KMS-11 (cell line): ENCODE results near the gene UGT3A2.

ENCODE experiments used
- H2AFZ ChIP-seq: fragments of 200-600 bp; sonication (generic); 2 replicates; pipeline ENCODE4 v1.6.1; 2016; ENCODE audit warnings: antibody characterized with exemption, mixed run types, low read depth
- H3K27ac ChIP-seq: fragments of 200-600 bp; sonication (generic); 2 replicates; pipeline ENCODE4 v1.6.1; 2016; ENCODE audit warnings: mild to moderate bottlenecking, mixed run types
- H3K27me3 ChIP-seq: fragments of 200-600 bp; sonication (generic); 2 replicates; pipeline ENCODE4 v1.6.1; 2017; ENCODE audit warnings: mild to moderate bottlenecking, low read depth, mixed run types, moderate library complexity; ENCODE audit not compliant: insufficient read depth
- H3K36me3 ChIP-seq: fragments of 200-600 bp; sonication (generic); 2 replicates; pipeline ENCODE4 v1.6.1; 2017; ENCODE audit warnings: mild to moderate bottlenecking, mixed run types; ENCODE audit not compliant: insufficient read depth
- H3K4me1 ChIP-seq: fragments of 200-600 bp; sonication (generic); 2 replicates; pipeline ENCODE4 v1.6.1; 2016; ENCODE audit warnings: mild to moderate bottlenecking, low read depth, mixed run types; ENCODE audit not compliant: poor library complexity, severe bottlenecking
- H3K4me2 ChIP-seq: fragments of 200-600 bp; sonication (generic); 2 replicates; pipeline ENCODE4 v1.7.0; 2016; ENCODE audit warnings: mild to moderate bottlenecking, mixed run types
- H3K4me3 ChIP-seq: fragments of 200-600 bp; sonication (generic); IDR thresholded peaks from 2 replicates; pipeline ENCODE4 v1.6.1; 2017; ENCODE audit warnings: low read depth, low read length, mixed read lengths; ENCODE audit not compliant: insufficient read depth
- H3K79me2 ChIP-seq: fragments of 200-600 bp; sonication (generic); 2 replicates; pipeline ENCODE4 v1.6.1; 2016; ENCODE audit warnings: low read depth, mixed run types; ENCODE audit not compliant: insufficient read depth
- H3K9ac ChIP-seq: fragments of 200-600 bp; sonication (generic); 2 replicates; pipeline ENCODE4 v1.6.1; 2016; ENCODE audit warnings: mild to moderate bottlenecking, mixed run types
- H4K20me1 ChIP-seq: fragments of 200-600 bp; sonication (generic); 2 replicates; pipeline ENCODE4 v1.6.1; 2016; ENCODE audit warnings: mild to moderate bottlenecking, mixed run types; ENCODE audit not compliant: insufficient read depth
- TF ChIP-seq, protein P1 (sequence below): fragments of 200-600 bp; sonication (generic); conservative IDR thresholded peaks from 2 replicates; pipeline ENCODE4 v1.6.1; 2017; ENCODE audit warnings: low read depth, mild to moderate bottlenecking, antibody characterized with exemption, low read length, moderate library complexity, mixed read lengths

UGT3A2 gene

DNA sequence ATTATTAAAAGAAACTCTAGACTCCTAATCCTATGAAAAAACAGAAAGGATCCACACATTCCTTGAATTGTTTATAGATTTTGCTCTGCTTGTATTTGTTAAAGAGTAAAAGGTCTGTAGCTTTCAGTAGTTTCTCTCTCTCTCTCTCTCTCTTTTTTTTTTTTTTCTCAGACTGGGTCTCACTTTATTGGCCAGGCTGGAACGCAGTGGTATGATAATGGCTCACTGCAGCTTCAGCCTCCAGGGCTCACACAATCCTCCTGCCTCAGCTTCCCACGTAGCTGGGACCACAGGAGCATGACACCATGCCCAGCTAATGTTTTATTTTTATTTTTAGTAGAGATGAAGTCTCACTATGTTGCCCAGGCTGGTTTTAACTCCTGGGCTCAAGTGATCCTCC, 9.3 kb downstream of the UGT3A2 start:
- Histone ChIP-seq H4K20me1 (no peaks in the 10 kb centered on the region), H2AFZ (no peak overlapping the region), H3K9ac (no peak overlapping the region), H3K27me3 (no peaks in the 10 kb centered on the region), H3K4me1 (no peaks in the 10 kb centered on the region), H3K27ac (no peak overlapping the region), H3K36me3 (no peaks in the 10 kb centered on the region), H3K4me3 (no peak overlapping the region), H3K4me2 (no peak overlapping the region), H3K79me2 (no peaks in the 10 kb centered on the region)
- TF ChIP-seq, protein P1, sequence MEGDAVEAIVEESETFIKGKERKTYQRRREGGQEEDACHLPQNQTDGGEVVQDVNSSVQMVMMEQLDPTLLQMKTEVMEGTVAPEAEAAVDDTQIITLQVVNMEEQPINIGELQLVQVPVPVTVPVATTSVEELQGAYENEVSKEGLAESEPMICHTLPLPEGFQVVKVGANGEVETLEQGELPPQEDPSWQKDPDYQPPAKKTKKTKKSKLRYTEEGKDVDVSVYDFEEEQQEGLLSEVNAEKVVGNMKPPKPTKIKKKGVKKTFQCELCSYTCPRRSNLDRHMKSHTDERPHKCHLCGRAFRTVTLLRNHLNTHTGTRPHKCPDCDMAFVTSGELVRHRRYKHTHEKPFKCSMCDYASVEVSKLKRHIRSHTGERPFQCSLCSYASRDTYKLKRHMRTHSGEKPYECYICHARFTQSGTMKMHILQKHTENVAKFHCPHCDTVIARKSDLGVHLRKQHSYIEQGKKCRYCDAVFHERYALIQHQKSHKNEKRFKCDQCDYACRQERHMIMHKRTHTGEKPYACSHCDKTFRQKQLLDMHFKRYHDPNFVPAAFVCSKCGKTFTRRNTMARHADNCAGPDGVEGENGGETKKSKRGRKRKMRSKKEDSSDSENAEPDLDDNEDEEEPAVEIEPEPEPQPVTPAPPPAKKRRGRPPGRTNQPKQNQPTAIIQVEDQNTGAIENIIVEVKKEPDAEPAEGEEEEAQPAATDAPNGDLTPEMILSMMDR: no peak

DNA sequence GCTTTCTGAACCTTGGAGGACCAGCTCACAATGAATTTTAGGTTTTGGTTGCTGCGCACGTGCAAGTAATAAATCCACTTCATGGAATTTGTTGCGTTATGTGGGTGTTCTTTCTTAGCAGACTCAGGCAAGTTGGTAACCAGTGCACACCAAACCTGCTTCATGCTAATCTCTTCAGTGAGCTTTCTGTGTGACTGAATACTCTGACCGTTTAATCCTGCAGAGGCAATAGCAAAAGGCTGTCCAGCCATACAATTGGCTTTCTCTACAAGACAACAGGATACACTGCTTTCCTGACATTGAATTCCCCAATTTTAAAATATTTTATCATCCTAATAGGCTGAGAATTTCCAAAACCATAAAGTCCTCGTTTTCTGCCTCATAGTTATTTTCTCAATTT, 10.3 kb downstream of the UGT3A2 start:
- Histone ChIP-seq H3K79me2 (no peaks in the 10 kb centered on the region), H3K27me3 (no peaks in the 10 kb centered on the region), H3K27ac (no peak overlapping the region), H2AFZ (no peak overlapping the region), H3K4me1 (no peaks in the 10 kb centered on the region), H3K4me2 (no peak overlapping the region), H4K20me1 (no peaks in the 10 kb centered on the region), H3K4me3 (no peak overlapping the region), H3K9ac (no peak overlapping the region), H3K36me3 (no peaks in the 10 kb centered on the region)
- TF ChIP-seq, protein P1: no peak

DNA sequence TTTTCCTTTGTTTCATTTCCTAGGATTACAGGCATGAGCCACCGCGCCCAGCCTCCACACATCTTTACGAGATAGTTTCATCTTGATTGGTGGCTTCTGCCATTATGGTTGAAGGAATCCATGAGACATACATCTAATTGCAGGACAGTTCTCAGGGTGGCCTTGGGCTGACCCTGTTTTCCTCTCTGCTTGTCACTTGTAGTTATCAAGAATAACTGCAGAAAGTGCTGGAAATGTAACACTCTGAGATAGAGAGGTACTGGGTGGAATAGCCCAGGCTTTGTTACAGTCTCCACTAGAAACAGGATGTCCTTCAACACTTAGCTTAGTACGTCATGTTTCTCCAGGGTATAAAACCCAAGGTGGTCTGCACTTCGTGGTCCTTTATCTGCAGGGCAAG, 10.7 kb downstream of the UGT3A2 start:
- Histone ChIP-seq H3K27ac (no peak overlapping the region), H3K36me3 (no peaks in the 10 kb centered on the region), H3K27me3 (no peaks in the 10 kb centered on the region), H2AFZ (no peak overlapping the region), H3K79me2 (no peaks in the 10 kb centered on the region), H4K20me1 (no peaks in the 10 kb centered on the region), H3K4me1 (no peaks in the 10 kb centered on the region), H3K4me2 (no peak overlapping the region), H3K4me3 (no peak overlapping the region), H3K9ac (no peak overlapping the region)
- TF ChIP-seq, protein P1: no peak

DNA sequence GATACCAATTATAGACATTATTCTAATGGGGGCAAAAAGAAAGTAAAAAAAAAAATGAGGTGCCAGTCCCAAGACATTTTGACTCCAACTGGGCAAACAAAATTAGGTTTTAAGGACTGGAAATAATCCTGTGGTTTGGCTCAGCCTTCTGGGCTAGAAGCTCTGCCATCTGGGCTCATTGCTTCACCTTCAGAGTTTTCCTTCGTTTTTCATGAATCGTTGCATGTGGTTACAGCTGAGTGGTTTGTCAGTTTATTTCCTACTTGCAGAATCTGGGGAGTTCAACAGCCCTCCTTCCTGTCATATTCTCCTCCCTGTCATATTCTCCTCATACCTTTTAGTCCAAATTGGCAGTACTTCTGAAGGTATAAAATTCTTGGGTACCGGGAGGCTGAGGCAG, 12.0 kb downstream of the UGT3A2 start:
- no peaks in the 10 kb centered on the region for H3K79me2 ChIP-seq
- H3K4me2 ChIP-seq: no peak overlapping the region
- H3K4me1 ChIP-seq: no peaks in the 10 kb centered on the region
- H3K9ac ChIP-seq: no peak overlapping the region
- H2AFZ ChIP-seq: no peak overlapping the region
- TF ChIP-seq, protein P1: no peak
- H3K36me3 ChIP-seq: no peaks in the 10 kb centered on the region
- no peak overlapping the region for H3K4me3 ChIP-seq
- no peaks in the 10 kb centered on the region for H3K27me3 ChIP-seq
- no peak overlapping the region for H3K27ac ChIP-seq
- no peaks in the 10 kb centered on the region for H4K20me1 ChIP-seq

DNA sequence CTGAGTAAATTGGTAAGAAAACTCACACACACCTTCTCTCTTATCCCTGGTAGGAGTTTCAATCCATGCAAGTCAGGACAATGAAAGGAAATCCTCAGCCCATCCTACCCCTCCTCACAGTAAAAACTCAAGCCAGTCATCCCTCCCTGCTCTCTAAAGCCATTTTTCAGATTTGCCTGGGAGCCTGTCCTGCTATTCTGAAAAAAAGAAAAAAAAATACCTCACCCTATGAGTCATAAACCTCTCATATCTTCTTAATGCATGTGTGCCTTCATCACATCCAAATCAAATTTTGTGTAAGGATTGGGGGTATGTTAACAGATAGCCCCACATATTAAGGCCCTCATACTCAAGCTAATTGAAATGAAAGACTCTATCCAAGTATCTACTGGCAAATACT, 14.1 kb downstream of the UGT3A2 start:
- no peak overlapping the region for H3K9ac ChIP-seq
- no peaks in the 10 kb centered on the region for H4K20me1 ChIP-seq
- H3K4me3 ChIP-seq: no peak overlapping the region
- H3K4me1 ChIP-seq: no peaks in the 10 kb centered on the region
- H3K27me3 ChIP-seq: no peaks in the 10 kb centered on the region
- H3K4me2 ChIP-seq: no peak overlapping the region
- TF ChIP-seq, protein P1: no peak
- H2AFZ ChIP-seq: no peak overlapping the region
- no peaks in the 10 kb centered on the region for H3K79me2 ChIP-seq
- no peaks in the 10 kb centered on the region for H3K36me3 ChIP-seq
- no peak overlapping the region for H3K27ac ChIP-seq
